NCI-H2029 treated with DMSO at 0.1 percent for 48 hours (cell line): ENCODE data around the gene ZBTB7C.

ENCODE experiments used
- DNase-seq: peaks from one replicate; lab custom pipeline; 2025; lab: John Stamatoyannopoulos, UW

Gene ZBTB7C

DNA sequence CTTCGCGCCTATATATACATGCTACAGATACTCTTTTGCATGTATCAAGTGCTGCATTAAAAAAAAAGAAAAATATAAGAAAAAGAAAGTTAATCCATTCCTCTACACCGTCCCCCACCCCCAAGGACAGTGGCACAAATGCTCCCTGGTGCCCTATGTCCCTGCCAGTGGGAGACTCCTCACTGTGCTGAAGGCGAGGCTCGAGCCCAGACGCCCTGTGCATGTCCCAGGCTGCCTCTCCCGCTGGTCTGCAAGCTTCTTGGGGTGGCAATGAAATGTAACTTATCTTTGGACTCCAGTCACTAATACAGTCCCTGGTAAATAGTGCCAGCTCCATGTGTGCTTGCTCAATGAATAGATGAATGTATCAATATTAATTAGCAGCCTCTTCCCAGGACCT, 293.2 kb downstream of the ZBTB7C start:
- DNase-seq: no peak

- DNase-seq: no peak
Observed at GRCh38 chr18:48113691-48114090, 295.5 kb downstream of the ZBTB7C start.

GRCh38 chr18:48111587-48111986, 297.6 kb downstream of the ZBTB7C start:
- no peak for DNase-seq

DNA sequence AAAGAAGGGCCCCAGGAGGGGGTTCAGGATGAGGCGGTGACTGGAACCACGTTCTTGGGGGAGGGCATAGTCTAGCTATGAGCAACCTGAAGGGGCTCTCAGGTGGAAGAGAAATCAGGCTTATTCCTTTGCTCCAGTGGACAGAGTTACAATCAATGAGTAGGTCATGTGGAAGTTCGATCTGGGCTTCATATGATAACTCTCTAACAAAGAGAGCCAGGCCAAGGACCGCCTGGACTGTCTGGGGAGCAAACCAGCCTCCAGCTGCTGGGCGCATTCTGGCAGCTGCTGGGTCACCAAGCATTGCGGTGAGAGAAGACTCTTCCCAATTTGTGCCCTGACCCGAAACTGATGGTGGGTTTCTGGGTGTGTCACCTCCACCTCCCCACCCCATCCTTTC, 298.4 kb downstream of the ZBTB7C start:
- no peak for DNase-seq

GRCh38 chr18:48109961-48110493, 299.2 kb downstream of the ZBTB7C start:
- DNase-seq: no peak

GRCh38 chr18:48108136-48108535, 301.0 kb downstream of the ZBTB7C start:
- DNase-seq: no peak

GRCh38 chr18:48106976-48107781, 302.0 kb downstream of the ZBTB7C start:
- DNase-seq: peak; percentile 68

GRCh38 chr18:48106498-48106897, 302.7 kb downstream of the ZBTB7C start:
- DNase-seq: no peak

- DNase-seq: no peak
Observed at GRCh38 chr18:48105317-48105716, 303.9 kb downstream of the ZBTB7C start.

DNA sequence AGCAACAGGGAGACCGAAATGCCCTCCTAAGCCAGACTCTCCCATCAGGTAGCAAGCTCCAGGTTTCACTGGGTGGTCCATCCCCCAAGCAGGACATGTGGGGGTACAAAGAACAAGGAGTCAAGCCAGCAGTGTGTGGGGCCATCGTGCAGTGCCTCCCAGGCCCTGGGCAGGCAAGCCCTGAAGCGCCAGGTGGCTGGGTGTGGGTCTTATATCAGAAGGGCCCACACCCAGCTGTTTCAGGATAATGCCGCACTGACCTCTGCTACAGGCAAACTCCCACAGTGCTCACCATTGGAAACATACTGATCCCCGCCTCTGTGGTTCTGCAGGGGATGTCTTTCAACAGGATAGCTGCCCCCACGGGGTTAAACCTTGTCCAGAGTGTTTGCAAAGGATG, 304.5 kb downstream of the ZBTB7C start:
- no peak for DNase-seq

DNA sequence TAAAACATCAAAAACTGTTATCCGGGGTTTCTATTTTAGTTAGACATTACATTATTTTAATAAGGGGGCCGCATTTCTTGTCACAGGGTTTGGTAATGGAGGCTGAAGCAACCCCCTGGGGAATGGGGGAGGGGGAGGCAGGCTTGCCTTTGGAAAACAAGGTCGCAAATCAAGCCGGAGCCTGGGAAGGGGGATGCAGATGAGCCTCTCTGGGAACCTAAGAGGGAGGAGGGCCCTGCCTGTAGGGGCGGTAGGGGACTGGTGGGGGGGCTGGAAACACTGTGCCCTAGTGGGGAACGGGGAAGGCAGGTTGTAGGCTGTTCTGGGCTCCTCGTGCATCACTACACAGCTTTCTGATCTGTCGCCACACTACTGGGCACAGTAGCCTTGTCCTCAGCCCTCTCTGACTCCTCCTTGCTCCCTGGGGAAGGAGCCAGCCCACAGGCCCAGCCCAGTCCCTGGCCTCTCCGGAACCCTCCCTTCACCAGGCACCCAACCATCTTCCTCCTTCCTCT, 308.5 kb downstream of the ZBTB7C start:
- no peak for DNase-seq

DNA sequence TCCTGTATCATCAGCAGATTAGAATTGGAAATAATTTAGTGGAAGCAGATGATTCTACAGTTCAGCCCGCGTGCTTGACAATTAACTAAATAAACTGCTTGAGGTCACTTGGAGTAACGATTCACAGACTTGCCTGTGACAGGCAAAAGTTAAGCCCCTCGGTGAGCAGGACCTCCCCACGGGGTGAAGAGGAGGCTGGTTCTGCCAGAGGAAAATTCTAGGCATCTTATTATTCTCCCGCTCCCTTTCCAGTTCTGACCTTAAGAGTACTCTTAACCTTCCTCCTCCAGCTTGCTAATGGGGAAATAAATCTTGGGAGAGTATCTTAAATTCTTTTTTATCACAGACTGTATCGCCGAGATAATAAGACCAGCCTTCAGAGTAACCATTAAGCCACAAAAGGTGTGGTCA, 309.0 kb downstream of the ZBTB7C start:
- DNase-seq: no peak

GRCh38 chr18:48099481-48100164, 309.6 kb downstream of the ZBTB7C start:
- DNase-seq: no peak

- no peak for DNase-seq
Observed at GRCh38 chr18:48098538-48098937, 310.6 kb downstream of the ZBTB7C start.

GRCh38 chr18:48098007-48098406, 311.2 kb downstream of the ZBTB7C start:
- DNase-seq: no peak

GRCh38 chr18:48095726-48096125, 313.5 kb downstream of the ZBTB7C start:
- no peak for DNase-seq

- DNase-seq: no peak
Observed at GRCh38 chr18:48093104-48093503, 316.1 kb downstream of the ZBTB7C start.

DNA sequence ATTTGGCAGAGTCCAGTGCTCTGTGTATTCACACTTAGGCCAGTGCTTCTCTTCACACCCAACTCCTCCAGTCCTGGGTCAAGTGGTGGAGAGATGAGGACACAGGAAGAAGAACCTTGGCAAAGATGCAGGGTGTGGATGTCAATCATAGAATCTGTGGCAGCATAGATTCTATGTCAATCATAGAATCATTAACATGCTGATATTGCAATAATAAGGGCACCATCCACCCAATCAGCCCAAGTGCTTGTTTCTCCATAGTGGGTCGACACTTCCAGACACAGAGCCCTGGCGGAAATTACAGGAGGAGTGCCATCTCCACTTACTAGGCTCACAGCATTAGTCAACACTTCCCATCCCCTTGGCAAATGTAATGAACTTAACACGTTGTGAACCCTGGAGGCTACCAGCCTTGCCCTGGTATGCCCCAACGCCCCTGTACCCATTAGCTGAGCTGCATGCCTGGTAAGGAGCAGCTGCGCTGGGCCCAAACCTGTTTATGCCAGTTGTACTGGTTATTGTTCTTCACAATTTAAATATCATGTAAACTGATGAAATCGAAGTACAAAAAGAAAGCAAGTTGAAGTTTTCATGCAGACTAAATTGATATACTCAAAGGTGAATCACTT, 317.2 kb downstream of the ZBTB7C start:
- no peak for DNase-seq

DNA sequence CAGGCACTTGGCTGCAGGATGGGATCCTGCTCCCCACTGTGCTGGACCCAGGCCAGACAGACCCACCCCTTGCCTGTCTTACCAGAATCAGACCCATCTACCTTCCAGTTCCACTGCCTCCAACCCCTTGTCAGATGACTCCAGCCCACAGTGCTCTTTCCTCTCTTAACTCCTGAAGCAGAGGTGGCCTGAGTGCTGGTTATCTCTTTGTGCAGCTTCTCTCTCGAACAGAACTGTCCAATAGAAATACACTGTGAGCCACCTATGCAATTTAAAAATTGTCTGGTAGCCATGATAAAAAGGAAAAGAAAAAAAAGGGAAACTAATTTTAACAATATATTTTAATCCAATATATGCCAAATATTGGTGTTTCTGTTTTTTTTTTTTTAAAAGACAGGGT, 318.5 kb downstream of the ZBTB7C start:
- DNase-seq: no peak

DNA sequence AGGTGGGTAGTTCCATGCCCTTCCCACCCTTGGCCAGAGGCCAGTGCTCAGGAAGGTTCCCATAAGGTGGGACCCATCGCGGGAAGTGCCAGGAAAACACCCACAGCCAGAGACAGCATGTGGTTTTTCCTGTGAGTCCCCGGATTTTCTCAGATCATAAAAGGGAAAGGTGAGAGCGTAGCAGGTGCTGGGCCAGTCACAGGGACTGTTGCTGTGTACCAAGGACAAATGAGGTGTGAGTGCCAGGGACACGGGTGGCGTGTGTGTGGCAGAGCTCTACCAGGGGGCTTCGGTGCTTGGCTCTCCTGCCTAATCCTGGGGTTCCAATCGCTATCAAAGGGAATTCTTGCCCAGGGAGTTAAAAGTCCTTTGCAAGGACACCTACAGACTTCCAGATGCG, 319.2 kb downstream of the ZBTB7C start:
- no peak for DNase-seq

DNA sequence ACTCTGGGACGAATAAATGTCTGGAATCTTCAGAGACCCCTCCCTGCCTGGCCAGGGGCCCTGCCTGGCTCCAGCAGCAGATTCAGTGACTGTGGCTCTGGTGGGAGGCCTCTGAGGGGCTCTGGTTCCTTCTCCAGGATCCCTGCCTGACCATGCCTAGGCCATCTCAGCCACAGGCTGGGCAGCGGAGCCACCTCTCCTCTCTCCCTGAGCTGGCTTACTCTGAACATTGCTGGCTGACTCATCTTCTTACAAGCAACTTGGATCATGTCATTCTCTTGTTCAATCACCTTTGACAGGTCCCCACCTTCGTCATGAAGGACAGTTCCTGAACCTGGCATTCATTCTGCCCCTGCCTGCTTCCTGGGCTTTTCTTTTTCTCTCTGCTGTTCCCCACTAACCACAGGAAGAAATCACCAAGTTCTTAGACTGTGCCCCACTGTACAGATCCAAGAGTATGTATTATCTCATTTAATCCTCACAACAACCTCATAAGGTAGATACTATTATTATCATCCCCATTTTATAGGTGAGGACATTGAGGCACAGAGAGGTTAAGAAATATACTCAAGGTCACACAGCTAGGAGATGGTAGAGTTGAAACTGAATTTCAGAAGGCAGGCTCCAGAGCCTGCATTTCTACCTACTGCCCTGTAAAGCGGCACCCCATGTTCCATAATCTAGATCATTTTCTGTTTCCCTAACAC, 323.2 kb downstream of the ZBTB7C start:
- DNase-seq: no peak

GRCh38 chr18:48084858-48085257, 324.3 kb downstream of the ZBTB7C start:
- DNase-seq: no peak
